Inferior parietal cortex (tissue), 1 donor: ENCODE measurements around the gene ITGBL1.
A peak's percentile ranks its signal among the peaks of the same experiment; 100 is the strongest.

Experiments
- DNase-seq: peaks from one replicate; pipeline ENCODE4 v3.0.0-alpha.2; 2016; ENCODE audit errors: extremely low spot score

The ITGBL1 gene

GRCh38 chr13:101556676-101557123 lies 104.2 kb downstream of the ITGBL1 start:
- no peak for DNase-seq

GRCh38 chr13:101565317-101565716 lies 112.8 kb downstream of the ITGBL1 start:
- no peak for DNase-seq

GRCh38 chr13:101567841-101568240 lies 115.4 kb downstream of the ITGBL1 start:
- DNase-seq: no peak

- DNase-seq: no peak
Observed at GRCh38 chr13:101569807-101570206, 117.3 kb downstream of the ITGBL1 start.

- no peak for DNase-seq
Observed at GRCh38 chr13:101570410-101570809, 117.9 kb downstream of the ITGBL1 start.

GRCh38 chr13:101572456-101572855 lies 120.0 kb downstream of the ITGBL1 start:
- no peak for DNase-seq

- DNase-seq: no peak
Observed at GRCh38 chr13:101575581-101575980, 123.1 kb downstream of the ITGBL1 start.

GRCh38 chr13:101576455-101576854 lies 124.0 kb downstream of the ITGBL1 start:
- DNase-seq: no peak

GRCh38 chr13:101576977-101577376 lies 124.5 kb downstream of the ITGBL1 start:
- no peak for DNase-seq

- peak; percentile 38 for DNase-seq
Observed at GRCh38 chr13:101579281-101579802, 126.9 kb downstream of the ITGBL1 start.

- DNase-seq: no peak
Observed at GRCh38 chr13:101584331-101584730, 131.9 kb downstream of the ITGBL1 start.

GRCh38 chr13:101590479-101590878 lies 138.0 kb downstream of the ITGBL1 start:
- DNase-seq: no peak

- no peak for DNase-seq
Observed at GRCh38 chr13:101594936-101595335, 142.5 kb downstream of the ITGBL1 start.

- no peak for DNase-seq
Observed at GRCh38 chr13:101596803-101597202, 144.3 kb downstream of the ITGBL1 start.

- DNase-seq: no peak
Observed at GRCh38 chr13:101611491-101612475, 159.3 kb downstream of the ITGBL1 start.

GRCh38 chr13:101612735-101613134 lies 160.3 kb downstream of the ITGBL1 start:
- no peak for DNase-seq

GRCh38 chr13:101614491-101614890 lies 162.0 kb downstream of the ITGBL1 start:
- DNase-seq: no peak

- DNase-seq: no peak
Observed at GRCh38 chr13:101618440-101619187, 166.1 kb downstream of the ITGBL1 start.

- no peak for DNase-seq
Observed at GRCh38 chr13:101621099-101621498, 168.6 kb downstream of the ITGBL1 start.

GRCh38 chr13:101623470-101624209 lies 171.2 kb downstream of the ITGBL1 start:
- DNase-seq: no peak

- no peak for DNase-seq
Observed at GRCh38 chr13:101624210-101624922, 171.9 kb downstream of the ITGBL1 start.
